HL-60 (cell line): ENCODE data around the gene UGGT1.

Experiments
- DNase-seq, 2 experiments: peaks; one replicate each; pipeline ENCODE4 v3.0.0-alpha.2; 2010 to 2020; ENCODE audit warnings: low read depth in 1 of 2, low spot score in 1 of 2
- H3K27ac ChIP-seq: fragments of 250-450 bp; sonication (Bioruptor Pico); replicated peaks from 2 replicates; pipeline ENCODE4 v1.5.1; 2020; ENCODE audit warnings: mild to moderate bottlenecking, moderate library complexity
- H3K27me3 ChIP-seq: fragments of 250-450 bp; sonication (Bioruptor Pico); 2 replicates; pipeline ENCODE4 v1.5.1; 2021; ENCODE audit warnings: mild to moderate bottlenecking, moderate library complexity; ENCODE audit not compliant: insufficient read depth, poor library complexity, severe bottlenecking
- H3K4me3 ChIP-seq: replicated peaks from 2 replicates; pipeline ENCODE4 v1.5.1; 2011; ENCODE audit warnings: mild to moderate bottlenecking, control low read depth, low read length; ENCODE audit not compliant: insufficient read depth
- GABPA ChIP-seq: IDR thresholded peaks from 2 replicates; pipeline ENCODE4 v1.6.1; 2012; ENCODE audit warnings: low read depth
- POLR2AphosphoS5 ChIP-seq: IDR thresholded peaks from 2 replicates; pipeline ENCODE4 v1.6.1; 2012; ENCODE audit warnings: low read depth
- SPI1 ChIP-seq: IDR thresholded peaks from 2 replicates; pipeline ENCODE4 v1.6.1; 2012; ENCODE audit warnings: low read depth, mild to moderate bottlenecking, borderline replicate concordance
- TF ChIP-seq, protein P1 (sequence below): IDR thresholded peaks from one replicate; pipeline ENCODE4 v1.5.1; 2011; ENCODE audit warnings: low read length, control low read depth, inconsistent platforms; ENCODE audit not compliant: insufficient read depth
- TF ChIP-seq, protein P2 (sequence below): IDR thresholded peaks from 2 replicates; pipeline ENCODE4 v1.6.1; 2012; ENCODE audit warnings: low read depth; ENCODE audit not compliant: insufficient replicate concordance

Gene UGGT1

DNA sequence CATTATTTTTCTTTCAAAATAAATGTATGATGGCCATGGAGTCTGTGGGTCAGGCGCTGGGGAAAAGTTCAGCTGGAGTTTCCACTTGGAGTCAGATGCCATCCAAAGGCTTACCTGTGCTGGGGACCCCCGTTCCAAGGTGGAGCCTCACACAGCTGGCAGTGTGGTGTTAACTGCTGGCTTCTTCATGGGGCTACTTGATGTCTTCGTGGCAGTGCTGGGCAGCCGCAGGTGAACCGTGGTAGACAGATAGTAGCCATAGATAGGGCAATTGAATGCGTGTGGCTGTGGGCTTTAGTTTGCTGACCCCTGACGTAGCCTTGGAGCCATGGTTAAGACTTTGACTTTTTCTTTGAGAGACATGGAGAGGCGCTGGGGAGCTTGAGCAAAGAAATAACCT lies 144.6 kb downstream of the UGGT1 start:
- no peaks in the 10 kb centered on the region for H3K27me3 ChIP-seq
- no peak for TF ChIP-seq GABPA
- TF ChIP-seq, protein P1, sequence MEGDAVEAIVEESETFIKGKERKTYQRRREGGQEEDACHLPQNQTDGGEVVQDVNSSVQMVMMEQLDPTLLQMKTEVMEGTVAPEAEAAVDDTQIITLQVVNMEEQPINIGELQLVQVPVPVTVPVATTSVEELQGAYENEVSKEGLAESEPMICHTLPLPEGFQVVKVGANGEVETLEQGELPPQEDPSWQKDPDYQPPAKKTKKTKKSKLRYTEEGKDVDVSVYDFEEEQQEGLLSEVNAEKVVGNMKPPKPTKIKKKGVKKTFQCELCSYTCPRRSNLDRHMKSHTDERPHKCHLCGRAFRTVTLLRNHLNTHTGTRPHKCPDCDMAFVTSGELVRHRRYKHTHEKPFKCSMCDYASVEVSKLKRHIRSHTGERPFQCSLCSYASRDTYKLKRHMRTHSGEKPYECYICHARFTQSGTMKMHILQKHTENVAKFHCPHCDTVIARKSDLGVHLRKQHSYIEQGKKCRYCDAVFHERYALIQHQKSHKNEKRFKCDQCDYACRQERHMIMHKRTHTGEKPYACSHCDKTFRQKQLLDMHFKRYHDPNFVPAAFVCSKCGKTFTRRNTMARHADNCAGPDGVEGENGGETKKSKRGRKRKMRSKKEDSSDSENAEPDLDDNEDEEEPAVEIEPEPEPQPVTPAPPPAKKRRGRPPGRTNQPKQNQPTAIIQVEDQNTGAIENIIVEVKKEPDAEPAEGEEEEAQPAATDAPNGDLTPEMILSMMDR: no peak
- TF ChIP-seq POLR2AphosphoS5: no peak
- TF ChIP-seq, protein P2, sequence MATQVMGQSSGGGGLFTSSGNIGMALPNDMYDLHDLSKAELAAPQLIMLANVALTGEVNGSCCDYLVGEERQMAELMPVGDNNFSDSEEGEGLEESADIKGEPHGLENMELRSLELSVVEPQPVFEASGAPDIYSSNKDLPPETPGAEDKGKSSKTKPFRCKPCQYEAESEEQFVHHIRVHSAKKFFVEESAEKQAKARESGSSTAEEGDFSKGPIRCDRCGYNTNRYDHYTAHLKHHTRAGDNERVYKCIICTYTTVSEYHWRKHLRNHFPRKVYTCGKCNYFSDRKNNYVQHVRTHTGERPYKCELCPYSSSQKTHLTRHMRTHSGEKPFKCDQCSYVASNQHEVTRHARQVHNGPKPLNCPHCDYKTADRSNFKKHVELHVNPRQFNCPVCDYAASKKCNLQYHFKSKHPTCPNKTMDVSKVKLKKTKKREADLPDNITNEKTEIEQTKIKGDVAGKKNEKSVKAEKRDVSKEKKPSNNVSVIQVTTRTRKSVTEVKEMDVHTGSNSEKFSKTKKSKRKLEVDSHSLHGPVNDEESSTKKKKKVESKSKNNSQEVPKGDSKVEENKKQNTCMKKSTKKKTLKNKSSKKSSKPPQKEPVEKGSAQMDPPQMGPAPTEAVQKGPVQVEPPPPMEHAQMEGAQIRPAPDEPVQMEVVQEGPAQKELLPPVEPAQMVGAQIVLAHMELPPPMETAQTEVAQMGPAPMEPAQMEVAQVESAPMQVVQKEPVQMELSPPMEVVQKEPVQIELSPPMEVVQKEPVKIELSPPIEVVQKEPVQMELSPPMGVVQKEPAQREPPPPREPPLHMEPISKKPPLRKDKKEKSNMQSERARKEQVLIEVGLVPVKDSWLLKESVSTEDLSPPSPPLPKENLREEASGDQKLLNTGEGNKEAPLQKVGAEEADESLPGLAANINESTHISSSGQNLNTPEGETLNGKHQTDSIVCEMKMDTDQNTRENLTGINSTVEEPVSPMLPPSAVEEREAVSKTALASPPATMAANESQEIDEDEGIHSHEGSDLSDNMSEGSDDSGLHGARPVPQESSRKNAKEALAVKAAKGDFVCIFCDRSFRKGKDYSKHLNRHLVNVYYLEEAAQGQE: no peak
- no peak for TF ChIP-seq SPI1
- no peak for DNase-seq
- H3K4me3 ChIP-seq: no peak overlapping the region
- no peak overlapping the region for H3K27ac ChIP-seq

DNA sequence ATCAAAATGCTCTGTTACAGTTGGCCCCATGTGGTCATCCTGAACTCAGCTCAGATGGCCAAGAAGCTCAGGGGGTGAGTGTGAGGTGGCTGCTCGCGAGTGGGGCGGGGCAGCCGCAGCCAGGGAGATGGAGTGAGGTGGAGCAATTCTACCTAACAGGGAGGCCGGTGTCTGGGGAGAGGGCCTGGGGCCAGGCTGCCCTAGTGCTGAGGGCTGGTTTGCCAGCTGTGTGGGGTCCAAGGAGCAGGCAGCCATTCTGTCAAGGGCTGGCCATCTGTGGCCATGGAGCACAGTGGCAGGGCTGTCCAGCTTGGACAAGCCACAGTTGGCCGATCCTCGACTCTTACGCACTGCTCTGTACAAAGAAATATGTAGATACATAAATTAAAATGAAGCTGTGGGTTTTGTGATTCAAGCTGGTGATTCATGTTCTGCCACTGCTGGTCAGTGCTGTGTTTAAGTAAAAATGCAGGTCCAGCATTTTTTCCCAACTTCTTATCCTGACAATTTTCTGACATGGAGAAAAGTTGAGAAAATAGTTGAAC lies 145.6 kb downstream of the UGGT1 start:
- Histone ChIP-seq H3K4me3 (no peak overlapping the region), H3K27me3 (no peaks in the 10 kb centered on the region), H3K27ac (no peak overlapping the region)
- DNase-seq: no peak
- TF ChIP-seq, protein P1: no peak
- TF ChIP-seq, protein P2: no peak
- no peak for TF ChIP-seq GABPA
- no peak for TF ChIP-seq SPI1
- no peak for TF ChIP-seq POLR2AphosphoS5

DNA sequence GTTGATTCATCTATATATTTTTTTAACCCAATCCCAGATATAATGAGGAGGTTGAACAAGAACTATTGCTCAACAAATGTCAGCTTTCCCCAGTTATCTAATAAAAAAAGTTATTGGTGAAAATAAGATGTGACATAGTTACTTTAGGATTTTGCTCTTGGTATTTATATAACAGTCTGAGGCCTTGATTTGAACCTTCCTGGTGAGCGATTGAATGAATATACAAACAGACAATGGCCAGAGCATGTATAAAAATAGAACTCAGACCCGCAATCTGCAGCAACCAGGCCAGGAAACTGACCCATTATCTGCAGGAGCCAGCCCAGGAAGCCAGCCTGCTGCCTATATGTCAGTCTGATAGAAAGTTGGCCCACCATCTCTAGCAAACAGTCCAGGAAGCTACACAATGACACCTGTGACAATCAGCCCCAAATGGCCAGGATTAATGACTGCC lies 146.1 kb downstream of the UGGT1 start:
- DNase-seq: no peak
- Histone ChIP-seq H3K4me3 (no peak overlapping the region), H3K27ac (no peak overlapping the region), H3K27me3 (no peaks in the 10 kb centered on the region)
- TF ChIP-seq, protein P1: no peak
- TF ChIP-seq, protein P2: no peak
- TF ChIP-seq GABPA: no peak
- no peak for TF ChIP-seq POLR2AphosphoS5
- TF ChIP-seq SPI1: no peak
